ENCODE data around the gene ZNF280A.
"Not testable (repeated sequence)": the region's sequence is repeated elsewhere in the genome, so short reads cannot be mapped to it uniquely, and the experiment has no call there.

ZNF280A gene

GRCh38 chr22:22509912-22510311 lies 10.2 kb downstream of the ZNF280A start:
- DNase-seq, result not testable (repeated sequence)

GRCh38 chr22:22508274-22509176 lies 11.5 kb downstream of the ZNF280A start, which contains the start of gene ZNF280B:
ZNF280B (minus strand) TSS chr22:22508742; CDS start chr22:22489398, 19,344 bp downstream.
- DNase-seq, result no peak

GRCh38 chr22:22507743-22508273 lies 12.3 kb downstream of the ZNF280A start:
- no peak for DNase-seq

- no peak for DNase-seq
These were observed 13.3 kb downstream of the ZNF280A start for GRCh38 chr22:22506736-22507135.

- DNase-seq, result no peak
These were observed 21.8 kb downstream of the ZNF280A start for GRCh38 chr22:22498267-22498666.

- DNase-seq, result not testable (repeated sequence)
These were observed 28.5 kb downstream of the ZNF280A start for GRCh38 chr22:22491589-22491988.

GRCh38 chr22:22488736-22489135 lies 31.3 kb downstream of the ZNF280A start:
- no peak for DNase-seq

GRCh38 chr22:22487869-22488597 lies 32.0 kb downstream of the ZNF280A start:
- peak; percentile 6 for DNase-seq

GRCh38 chr22:22487059-22487458 lies 33.0 kb downstream of the ZNF280A start:
- no peak for DNase-seq

GRCh38 chr22:22486132-22486899 lies 33.8 kb downstream of the ZNF280A start:
- DNase-seq, result no peak

- DNase-seq, result no peak
These were observed 34.5 kb downstream of the ZNF280A start for GRCh38 chr22:22485524-22485923.

- DNase-seq, result no peak
These were observed 36.0 kb downstream of the ZNF280A start for GRCh38 chr22:22484023-22484422.

GRCh38 chr22:22480940-22481339 lies 39.1 kb downstream of the ZNF280A start:
- DNase-seq, result no peak

- DNase-seq, result no peak
These were observed 40.0 kb downstream of the ZNF280A start for GRCh38 chr22:22479999-22480532.

- DNase-seq, result no peak
These were observed 41.0 kb downstream of the ZNF280A start for GRCh38 chr22:22479116-22479515.

GRCh38 chr22:22478470-22478869 lies 41.6 kb downstream of the ZNF280A start:
- DNase-seq, result no peak

- DNase-seq, result no peak
These were observed 45.3 kb downstream of the ZNF280A start for GRCh38 chr22:22474733-22475132.

GRCh38 chr22:22471104-22471503 lies 49.0 kb downstream of the ZNF280A start:
- not testable (repeated sequence) for DNase-seq

GRCh38 chr22:22469527-22469926 lies 50.5 kb downstream of the ZNF280A start:
- DNase-seq, result no peak

- not testable (repeated sequence) for DNase-seq
These were observed 51.1 kb downstream of the ZNF280A start for GRCh38 chr22:22468794-22469469.

- no peak for DNase-seq
These were observed 53.0 kb downstream of the ZNF280A start for GRCh38 chr22:22467112-22467511.

- DNase-seq, result no peak
These were observed 54.3 kb downstream of the ZNF280A start for GRCh38 chr22:22465782-22466181.
